Umbilical cord (tissue), 2 donors: ENCODE results near the gene BTF3. TPM values are rescaled to one million over a fixed set of nuclear protein-coding genes. Genes with fewer than 3 reads are reported as not detected.
"Not testable (repeated sequence)": the region's sequence is repeated elsewhere in the genome, so short reads cannot be mapped to it uniquely, and the experiment has no call there.

ENCODE experiments used
- DNase-seq: peaks from one replicate; pipeline ENCODE4 v3.0.0-alpha.2; 2015; ENCODE audit warnings: low spot score
- total RNA-seq: library from RNA; depleted of rRNA; stranded (reverse); fragments of >200 nt; gene quantifications from one replicate; pipeline ENCODE4 v1.2.3, GENCODE V29; 2014; ENCODE audit warnings: low replicate concordance; ENCODE audit not compliant: insufficient read depth

BTF3 gene
- 207 TPM for total RNA-seq

DNA sequence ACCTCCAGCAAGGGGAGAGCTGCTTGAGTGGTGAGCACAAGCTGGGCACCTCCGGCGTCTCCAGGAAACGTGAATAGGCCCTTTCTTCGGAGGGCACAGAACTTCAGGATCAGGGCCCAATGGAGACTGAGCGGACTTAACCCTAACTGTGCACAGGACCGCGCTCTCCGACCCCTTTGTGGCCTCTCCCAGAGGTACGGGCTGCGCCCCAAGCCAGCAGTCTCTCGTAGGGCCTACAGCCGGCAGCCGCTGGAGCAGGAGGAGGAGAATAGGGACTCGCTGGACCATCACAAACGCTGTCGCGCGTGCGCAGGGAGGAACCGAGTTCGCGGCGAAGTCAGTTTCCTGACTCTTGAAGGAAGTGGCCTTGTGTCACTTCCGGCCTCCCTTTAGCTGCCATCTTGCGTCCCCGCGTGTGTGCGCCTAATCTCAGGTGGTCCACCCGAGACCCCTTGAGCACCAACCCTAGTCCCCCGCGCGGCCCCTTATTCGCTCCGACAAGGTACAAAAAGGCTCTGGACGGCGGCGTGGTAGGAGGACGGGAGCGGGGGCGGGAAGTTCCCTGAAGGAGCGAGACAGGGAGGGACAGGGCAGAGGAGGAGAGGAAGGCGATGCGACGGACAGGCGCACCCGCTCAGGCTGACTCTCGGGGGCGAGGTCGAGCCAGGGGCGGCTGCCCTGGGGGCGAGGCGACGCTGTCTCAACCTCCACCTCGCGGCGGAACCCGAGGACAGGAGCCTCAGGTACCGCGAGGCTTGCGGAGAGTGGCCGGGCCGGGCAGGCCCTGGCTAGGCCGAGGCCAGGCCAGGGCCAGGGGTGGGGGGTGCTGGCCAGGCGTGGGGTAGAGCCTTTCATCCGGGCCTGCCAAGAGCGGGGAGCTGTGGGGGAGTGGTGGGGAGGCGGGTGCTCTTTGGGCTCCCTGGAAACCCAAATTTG, at the start of gene BTF3:
BTF3 (plus strand) TSS at position 386 of the 936 bp plus-strand sequence; CDS start at position 612, 226 bp downstream.
- DNase-seq = peak; percentile 99

DNA sequence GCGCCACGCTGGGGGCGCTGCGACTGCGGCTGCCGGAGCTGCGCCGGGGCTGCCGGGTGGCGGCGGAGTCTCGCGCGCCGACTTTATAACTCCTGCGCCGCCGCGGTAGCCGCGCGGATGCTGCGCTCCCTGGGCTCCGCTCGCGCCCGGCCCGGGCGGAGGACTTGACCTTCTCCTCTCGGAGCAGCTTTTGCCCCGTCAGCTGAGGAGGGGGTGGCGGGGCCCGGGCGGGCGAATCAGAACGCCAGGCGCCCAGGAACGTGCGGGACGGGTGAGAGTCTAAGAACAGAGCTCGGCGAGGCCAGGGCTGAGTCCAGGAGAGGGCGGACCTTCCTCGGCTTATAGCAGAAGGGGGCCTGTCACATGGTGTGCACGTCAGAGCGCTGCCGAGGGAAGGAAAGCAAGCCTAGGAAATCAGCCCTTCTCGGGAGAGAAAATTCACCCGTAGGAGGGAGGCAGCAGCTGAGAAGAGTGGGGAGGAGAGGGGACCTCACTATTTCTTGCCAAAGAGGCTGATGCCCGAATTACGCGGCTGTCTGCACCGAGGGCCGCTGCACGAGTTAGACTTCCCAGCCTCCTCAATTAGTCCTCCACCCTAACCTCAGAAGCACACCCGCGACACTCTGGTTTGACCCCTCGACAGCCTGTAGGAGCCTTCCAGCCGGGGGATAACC, 49.6 kb upstream of the BTF3 start, which contains the start of gene FOXD1:
FOXD1 (minus strand) TSS at position 315 of the 674 bp plus-strand sequence. CDS start 415 bp downstream, outside the sequence.
- peak; percentile 67 for DNase-seq

GRCh38 chr5:73450137-73450536, 48.1 kb upstream of the BTF3 start:
- DNase-seq = no peak

DNA sequence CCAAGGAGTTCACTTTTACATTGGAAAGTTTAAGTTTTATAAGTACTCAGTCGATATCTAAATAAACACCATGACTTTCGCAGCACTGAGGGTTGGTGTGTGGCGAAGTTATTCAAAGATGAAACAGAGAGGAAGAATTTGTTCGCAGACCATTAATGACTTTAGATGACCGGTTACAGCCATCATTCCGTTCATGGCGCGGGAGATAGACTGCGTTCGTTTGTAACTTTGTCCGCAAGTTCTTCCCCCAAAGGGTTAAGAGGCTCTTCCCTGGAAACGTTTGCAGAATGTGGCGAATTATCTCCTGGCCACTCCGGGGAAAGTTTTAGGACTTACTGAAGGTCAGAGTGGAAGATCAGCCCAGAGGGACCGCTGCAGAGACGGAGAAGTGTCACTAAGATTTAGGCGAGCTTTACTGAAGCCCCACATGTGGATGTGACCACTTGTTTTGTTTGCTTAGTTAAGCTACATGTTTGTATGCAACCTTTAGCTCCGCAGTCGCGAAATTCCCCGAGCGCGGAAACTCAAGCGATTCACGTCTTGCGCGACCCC, 47.5 kb upstream of the BTF3 start:
- no peak for DNase-seq

- DNase-seq = no peak
Observed at GRCh38 chr5:73451224-73452130, 46.8 kb upstream of the BTF3 start.

- no peak for DNase-seq
Observed at GRCh38 chr5:73452215-73452614, 46.0 kb upstream of the BTF3 start.

- peak; percentile 47 for DNase-seq
Observed at GRCh38 chr5:73454379-73455036, 43.7 kb upstream of the BTF3 start.

DNA sequence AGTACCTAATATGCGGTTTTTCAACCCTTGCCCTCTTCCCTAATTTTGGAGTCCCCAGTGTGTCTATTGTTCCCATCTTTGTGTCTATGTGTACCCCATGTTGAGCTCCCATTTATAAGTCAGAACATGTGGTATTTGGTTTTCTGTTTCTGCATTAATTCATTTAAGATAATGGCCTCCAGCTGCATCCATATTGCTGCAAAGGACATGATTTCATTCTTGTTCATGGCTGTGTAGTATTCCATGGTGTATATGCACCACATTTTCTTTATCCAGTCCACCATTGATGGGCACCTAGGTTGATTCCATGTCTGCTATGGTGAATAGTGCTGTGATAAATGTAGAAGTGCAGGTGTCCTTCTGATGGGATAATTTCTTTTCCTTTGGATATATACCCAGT, 41.8 kb upstream of the BTF3 start:
- DNase-seq = not testable (repeated sequence)

- DNase-seq = no peak
Observed at GRCh38 chr5:73459366-73459765, 38.9 kb upstream of the BTF3 start.

DNA sequence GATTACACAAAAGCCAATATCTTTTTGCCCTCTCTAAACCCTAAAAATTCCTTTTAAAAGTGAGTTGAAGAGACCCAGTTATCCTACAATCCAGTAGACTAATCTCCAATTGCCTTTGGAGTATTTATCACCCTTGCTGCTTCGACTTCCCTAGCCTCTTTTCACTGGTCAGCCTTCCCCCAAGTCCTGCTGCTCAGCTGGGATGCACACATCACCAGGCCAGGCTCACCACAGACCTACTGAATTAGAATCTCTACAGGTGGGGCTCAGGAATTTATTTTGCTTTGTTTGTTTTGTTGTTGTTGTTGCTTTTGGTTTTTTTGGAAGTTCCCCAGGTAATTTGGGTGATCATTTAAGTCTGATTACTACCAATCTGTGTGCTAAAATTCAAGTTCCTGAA, 38.1 kb upstream of the BTF3 start:
- no peak for DNase-seq

DNA sequence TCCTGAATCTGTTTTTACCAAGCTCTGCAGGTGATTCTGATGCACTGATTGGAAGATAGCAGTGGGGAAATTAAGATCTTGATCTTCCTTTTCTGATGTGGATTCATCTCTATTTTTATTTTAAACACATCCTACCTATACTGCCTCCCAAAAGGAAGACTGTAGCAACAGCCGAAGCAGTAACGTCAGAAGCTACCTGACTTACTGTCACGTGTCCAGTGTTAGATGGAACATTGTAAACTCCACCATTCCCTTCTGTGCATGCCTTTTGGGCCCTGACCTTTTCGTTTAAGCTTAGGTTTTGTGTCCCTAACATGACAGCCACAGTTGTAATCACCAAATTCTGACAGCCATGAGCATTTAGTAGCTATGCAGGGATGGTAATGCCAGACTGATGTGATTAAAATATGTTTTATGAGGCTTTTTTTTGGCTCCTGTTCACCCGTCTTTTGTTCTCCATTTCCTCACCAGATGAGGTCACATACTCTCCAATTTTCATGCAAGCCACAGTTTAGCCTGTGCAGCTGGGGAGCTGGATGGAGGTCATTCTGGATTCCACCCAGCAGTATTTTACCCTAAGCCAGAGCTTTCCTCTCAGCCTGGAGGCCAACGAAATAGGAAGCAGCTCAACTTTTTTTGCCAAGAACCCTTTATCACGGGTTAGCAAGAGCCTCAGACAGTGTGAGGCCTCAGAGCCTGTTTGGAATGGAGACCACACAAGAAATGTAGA, 34.1 kb upstream of the BTF3 start:
- peak; percentile 93 for DNase-seq

DNA sequence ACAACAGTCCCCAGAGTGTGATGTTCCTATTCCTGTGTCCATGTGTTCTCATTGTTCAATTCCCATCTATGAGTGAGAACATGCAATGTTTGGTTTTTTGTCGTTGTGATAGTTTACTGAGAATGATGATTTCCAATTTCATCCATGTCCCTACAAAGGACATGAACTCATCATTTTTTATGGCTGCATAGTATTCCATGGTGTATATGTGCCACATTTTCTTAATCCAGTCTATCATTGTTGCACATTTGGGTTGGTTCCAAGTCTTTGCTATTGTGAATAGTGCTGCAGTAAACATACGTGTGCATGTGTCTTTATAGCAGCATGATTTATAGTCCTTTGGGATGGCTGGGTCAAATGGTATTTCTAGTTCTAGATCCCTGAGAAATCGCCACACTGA, 29.6 kb upstream of the BTF3 start:
- DNase-seq = not testable (repeated sequence)

GRCh38 chr5:73469878-73470277, 28.4 kb upstream of the BTF3 start:
- DNase-seq = no peak

GRCh38 chr5:73471654-73472053, 26.6 kb upstream of the BTF3 start:
- no peak for DNase-seq

DNA sequence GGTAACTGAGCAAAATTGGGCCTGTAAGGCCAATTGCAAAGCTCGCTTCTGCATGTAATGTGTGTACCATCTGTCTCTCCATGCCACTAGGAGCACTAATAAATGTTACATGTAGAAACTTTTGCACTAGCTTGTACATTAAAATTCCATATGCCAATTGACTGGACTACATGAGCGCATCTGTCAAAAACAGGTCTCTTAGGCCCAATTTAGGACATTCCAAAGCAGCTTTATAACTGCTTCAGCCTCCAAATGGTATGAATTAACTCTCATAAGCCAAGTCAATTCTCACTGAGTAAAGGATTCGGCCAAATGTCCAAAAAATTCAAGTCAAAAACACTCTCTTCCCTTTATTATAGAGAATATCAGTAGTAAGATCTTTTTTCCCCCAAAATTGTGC, 26.1 kb upstream of the BTF3 start:
- DNase-seq = no peak

- DNase-seq = no peak
Observed at GRCh38 chr5:73480500-73480899, 17.7 kb upstream of the BTF3 start.

DNA sequence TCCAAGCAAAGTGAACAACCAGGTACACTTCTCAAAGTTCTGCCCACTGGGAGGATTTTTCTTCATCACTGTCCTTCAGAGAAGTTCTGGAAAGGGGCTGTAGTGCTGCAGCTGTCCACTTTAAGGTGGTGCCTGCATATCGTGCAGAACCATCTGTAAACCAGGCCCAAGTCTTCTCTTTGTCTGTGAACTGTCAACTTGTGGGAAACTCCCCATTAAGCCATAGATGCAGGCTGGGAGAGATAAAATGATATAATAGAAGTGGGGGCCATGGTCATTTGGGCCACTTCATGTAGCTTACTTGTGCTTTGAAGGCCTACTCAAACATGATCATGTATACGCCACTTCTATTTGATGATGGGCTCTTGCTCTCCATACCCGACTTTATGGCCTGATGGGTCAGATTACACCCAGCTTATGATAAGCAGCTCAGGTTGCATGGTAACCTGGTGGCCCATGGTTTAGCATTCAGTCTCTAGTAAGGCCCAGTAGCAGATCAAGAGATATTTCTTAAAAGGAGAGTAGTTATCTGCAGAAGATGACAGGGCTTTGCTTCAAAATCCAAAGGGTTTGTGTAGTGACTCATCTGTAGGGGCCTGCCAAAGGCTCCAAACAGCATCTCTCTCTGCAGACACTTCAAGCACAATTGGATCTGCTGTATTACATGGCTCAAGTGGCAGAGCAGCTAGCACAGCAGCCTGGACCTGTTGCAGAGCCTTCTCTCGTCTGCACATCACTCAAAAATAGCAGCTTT, 15.7 kb upstream of the BTF3 start:
- DNase-seq = peak; percentile 94

GRCh38 chr5:73483676-73484075, 14.6 kb upstream of the BTF3 start:
- DNase-seq = no peak

- no peak for DNase-seq
Observed at GRCh38 chr5:73484511-73484910, 13.7 kb upstream of the BTF3 start.
